ENCODE measurements around the gene DNTTIP2. TPM values are rescaled to one million over a fixed set of nuclear protein-coding genes. Genes with fewer than 3 reads are reported as not detected.

Gene DNTTIP2
- total RNA-seq, 1 experiment from 2014 or later = 66.1 TPM

DNA sequence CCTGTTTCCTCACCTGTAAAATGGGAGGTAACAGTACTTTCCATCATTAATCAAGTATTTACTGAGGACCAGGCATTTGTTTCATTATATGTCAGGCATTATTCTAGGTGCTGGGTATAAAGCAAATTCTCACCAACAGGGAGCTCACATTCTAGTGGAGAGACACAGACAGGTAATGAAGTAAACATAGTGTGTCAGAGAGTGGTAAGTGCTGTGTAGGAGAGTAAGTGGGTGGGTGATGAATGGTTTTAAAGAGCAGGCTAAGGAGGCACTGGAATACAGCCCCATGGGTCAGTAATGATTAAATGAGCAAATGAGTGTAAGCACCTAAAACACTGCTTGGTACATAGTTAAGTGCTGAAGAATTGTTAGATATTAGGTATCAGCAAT, 60.4 kb downstream of the DNTTIP2 start (continued):
- TF ChIP-seq, protein P1, sequence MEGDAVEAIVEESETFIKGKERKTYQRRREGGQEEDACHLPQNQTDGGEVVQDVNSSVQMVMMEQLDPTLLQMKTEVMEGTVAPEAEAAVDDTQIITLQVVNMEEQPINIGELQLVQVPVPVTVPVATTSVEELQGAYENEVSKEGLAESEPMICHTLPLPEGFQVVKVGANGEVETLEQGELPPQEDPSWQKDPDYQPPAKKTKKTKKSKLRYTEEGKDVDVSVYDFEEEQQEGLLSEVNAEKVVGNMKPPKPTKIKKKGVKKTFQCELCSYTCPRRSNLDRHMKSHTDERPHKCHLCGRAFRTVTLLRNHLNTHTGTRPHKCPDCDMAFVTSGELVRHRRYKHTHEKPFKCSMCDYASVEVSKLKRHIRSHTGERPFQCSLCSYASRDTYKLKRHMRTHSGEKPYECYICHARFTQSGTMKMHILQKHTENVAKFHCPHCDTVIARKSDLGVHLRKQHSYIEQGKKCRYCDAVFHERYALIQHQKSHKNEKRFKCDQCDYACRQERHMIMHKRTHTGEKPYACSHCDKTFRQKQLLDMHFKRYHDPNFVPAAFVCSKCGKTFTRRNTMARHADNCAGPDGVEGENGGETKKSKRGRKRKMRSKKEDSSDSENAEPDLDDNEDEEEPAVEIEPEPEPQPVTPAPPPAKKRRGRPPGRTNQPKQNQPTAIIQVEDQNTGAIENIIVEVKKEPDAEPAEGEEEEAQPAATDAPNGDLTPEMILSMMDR (IDR thresholded peaks at IDR 0.05 in 2 of 3, conservative IDR thresholded peaks at IDR 0.05 in 1 of 3; ENCODE audit: borderline replicate concordance in 1 of 3, insufficient read depth in 1 of 3, low read depth in 2 of 3, low read length in 2 of 3) = no peak

- no peak overlapping the region for H3K4me2 ChIP-seq (ENCODE audit: low read length)
- ChIA-PET CTCF (interaction anchor here (2.0 to 3.0 kb wide), 2 partner anchors 187 to 189 kb away, joined by 6 to 12 read pairs; no protein-coding TSS in a partner anchor), POLR2A (no interaction called here), RAD21 (ENCODE audit: low non-redundant PET in 1 of 2, low total read pairs in 2 of 2, uncharacterized antibody in 2 of 2, unreplicated experiment in 2 of 2) (interaction anchor here in 1 of 2 experiments (0.5 kb wide), 1 partner anchor 161 kb away, joined by 3 read pairs; no protein-coding TSS in a partner anchor)
- H3K36me3 ChIP-seq (ENCODE audit: control insufficient read depth in 1 of 2, insufficient read depth in 2 of 2, low read length in 2 of 2) = no peaks in the 10 kb centered on the region
- H3K27ac ChIP-seq (ENCODE audit: low read depth, low read length) = no peak overlapping the region
- ATAC-seq = no peak
- H3K9me2 ChIP-seq (ENCODE audit: insufficient read depth) = no peaks in the 10 kb centered on the region
- H3K9ac ChIP-seq (ENCODE audit: low read length) = no peak overlapping the region
- H4K20me1 ChIP-seq (ENCODE audit: insufficient read depth) = no peaks in the 10 kb centered on the region
- H3K4me1 ChIP-seq (ENCODE audit: control insufficient read depth in 1 of 2, insufficient read depth in 2 of 2, low read length in 2 of 2) = peaks cover 8 to 36% of the 10 kb centered on the region in 2 experiments
- intact Hi-C loops (cut with micrococcal nuclease) = loop anchor here (10.0 kb wide), 2 partner anchors 373 to 513 kb away; partner anchors contain the start of gene FNBP1L
- DNase-seq (ENCODE audit: low read depth, low spot score) = no peak
- no peak overlapping the region for H2AFZ ChIP-seq (ENCODE audit: low read depth, low read length, poor library complexity, severe bottlenecking)
- H3K27me3 ChIP-seq (ENCODE audit: insufficient read depth, low read length) = no peaks in the 10 kb centered on the region
- BruUV-seq (replicated peaks) = no TSS peak
- TF ChIP-seq ATF3 (IDR thresholded peaks at IDR 0.05) = no peak
- no peak for TF ChIP-seq EZH2 (IDR thresholded peaks at IDR 0.05)
- TF ChIP-seq ZNF274 (IDR thresholded peaks at IDR 0.05; ENCODE audit: low read depth, low read length) = no peak
- TF ChIP-seq TCF7L2 (IDR thresholded peaks at IDR 0.05; ENCODE audit: borderline replicate concordance, extremely low read depth, insufficient read depth, insufficient read length) = no peak
- no peak for TF ChIP-seq EZH2phosphoT487 (IDR thresholded peaks at IDR 0.05; ENCODE audit: borderline replicate concordance)
- no peak for TF ChIP-seq SP1 (IDR thresholded peaks at IDR 0.05; ENCODE audit: low read depth)
- TF ChIP-seq, protein P1 (IDR thresholded peaks at IDR 0.05 in 2 of 3, conservative IDR thresholded peaks at IDR 0.05 in 1 of 3; ENCODE audit: borderline replicate concordance in 1 of 3, insufficient read depth in 1 of 3, low read depth in 2 of 3, low read length in 2 of 3) = no peak
- H3K4me3 ChIP-seq (replicated peaks in 1 of 2; ENCODE audit: low read depth in 1 of 2, low read length in 2 of 2) = no peak overlapping the region
- H3K9me3 ChIP-seq (ENCODE audit: control insufficient read depth in 1 of 2, insufficient read depth in 1 of 2, low read depth in 1 of 2, low read length in 2 of 2) = no peaks in the 10 kb centered on the region
- H3K79me2 ChIP-seq (ENCODE audit: insufficient read depth, low read length) = no peaks in the 10 kb centered on the region
Observed at GRCh38 chr1:93817819-93818569, 61.0 kb downstream of the DNTTIP2 start.

All from HCT116 (cell line).